GM19372 (cell line): ENCODE measurements around the gene SPRED1.

Source experiments
- ATAC-seq: cut with Tn5 transposase; IDR thresholded peaks from one replicate; pipeline ENCODE4 v1.9.1; 2021; ENCODE audit warnings: mild to moderate bottlenecking, low read depth, moderate library complexity; ENCODE audit not compliant: unreplicated experiment

SPRED1 gene

GRCh38 chr15:38252481-38253350 is at the start of gene SPRED1:
Gene SPRED1, plus strand, starts transcription at chr15:38252836. Its CDS starts 350 bp downstream, at chr15:38253186.
- peak; percentile 19 for ATAC-seq

- no peak for ATAC-seq
These were observed 46.9 kb upstream of the SPRED1 start for GRCh38 chr15:38205526-38206272.

GRCh38 chr15:38207621-38208020 is 45.0 kb upstream of the SPRED1 start:
- ATAC-seq: no peak

GRCh38 chr15:38208206-38208605 is 44.4 kb upstream of the SPRED1 start:
- ATAC-seq: no peak

GRCh38 chr15:38208779-38209178 is 43.9 kb upstream of the SPRED1 start:
- no peak for ATAC-seq

- ATAC-seq: no peak
These were observed 41.4 kb upstream of the SPRED1 start for GRCh38 chr15:38211249-38211648.

- ATAC-seq: no peak
These were observed 40.8 kb upstream of the SPRED1 start for GRCh38 chr15:38211811-38212210.

- no peak for ATAC-seq
These were observed 39.8 kb upstream of the SPRED1 start for GRCh38 chr15:38212729-38213351.

GRCh38 chr15:38213356-38213755 is 39.3 kb upstream of the SPRED1 start:
- no peak for ATAC-seq

- ATAC-seq: no peak
These were observed 36.9 kb upstream of the SPRED1 start for GRCh38 chr15:38215707-38216106.

- ATAC-seq: no peak
These were observed 35.9 kb upstream of the SPRED1 start for GRCh38 chr15:38216763-38217162.

GRCh38 chr15:38217191-38217595 is 35.4 kb upstream of the SPRED1 start:
- ATAC-seq: no peak

GRCh38 chr15:38217788-38218609 is 34.6 kb upstream of the SPRED1 start:
- no peak for ATAC-seq

GRCh38 chr15:38220606-38221273 is 31.9 kb upstream of the SPRED1 start:
- ATAC-seq: no peak

- no peak for ATAC-seq
These were observed 28.1 kb upstream of the SPRED1 start for GRCh38 chr15:38224486-38224885.

GRCh38 chr15:38225381-38225780 is 27.3 kb upstream of the SPRED1 start:
- ATAC-seq: no peak

GRCh38 chr15:38226608-38227266 is 25.9 kb upstream of the SPRED1 start:
- ATAC-seq: no peak

- no peak for ATAC-seq
These were observed 24.7 kb upstream of the SPRED1 start for GRCh38 chr15:38227941-38228340.

GRCh38 chr15:38228618-38229017 is 24.0 kb upstream of the SPRED1 start:
- no peak for ATAC-seq
